Mucosa of descending colon (tissue), 3 donors: ENCODE results near the gene DNAI2. TPM values are rescaled to one million over a fixed set of nuclear protein-coding genes. Genes with fewer than 3 reads are reported as not detected.

Experiments used
- ATAC-seq: fragments of 200-7000 bp; cut with Tn5 transposase; one replicate; pipeline ENCODE4 v1.9.1; 2020; ENCODE audit warnings: mild to moderate bottlenecking, moderate library complexity
- DNase-seq, 3 donors: peaks; one replicate each; pipeline ENCODE4 v3.0.0-alpha.2; 2020
- H3K36me3 ChIP-seq: fragments of 200-600 bp; one replicate; pipeline ENCODE4 v1.8.0; 2021; ENCODE audit warnings: low read depth, mild to moderate bottlenecking
- H3K4me1 ChIP-seq: fragments of 200-600 bp; one replicate; pipeline ENCODE4 v1.8.0; 2021; ENCODE audit warnings: low read depth, mild to moderate bottlenecking
- H3K4me3 ChIP-seq: fragments of 200-600 bp; one replicate; pipeline ENCODE4 v1.8.0; 2021; ENCODE audit warnings: mild to moderate bottlenecking
- H3K9me3 ChIP-seq: fragments of 200-600 bp; one replicate; pipeline ENCODE4 v1.8.0; 2021; ENCODE audit warnings: mild to moderate bottlenecking
- CTCF ChIP-seq: fragments of 200-600 bp; IDR thresholded peaks from one replicate; pipeline ENCODE4 v1.8.0; 2022; ENCODE audit warnings: antibody characterized with exemption, mild to moderate bottlenecking
- intact Hi-C, 2 donors: fragments of 100-400 bp; cut with DNase I in 1 of 2; cut with micrococcal nuclease in 1 of 2; formaldehyde crosslinking; loops; one replicate each; pipeline versions ENCODE4 v1.11.0 to v1.11.1; 2022; cut with DNase I, micrococcal nuclease
- total RNA-seq, 3 donors: library from RNA; stranded (reverse); fragmentation: NEBNext Ultra II Directional in 2 of 3; extraction: Animal tissue kit (Norgen Biotek cat#: 25700) in 2 of 3; gene quantifications; one replicate each; pipeline versions ENCODE4 v1.2.1 to v1.2.4, GENCODE V29; 2021 to 2023
- donor health status: DM: no; HTN: no; CAD: no; lungs with moderate emphysema.
- donor health status: DM: no; HTN: no; CAD: no.
- donor health status: DM: no; HTN: yes; CAD: no.

The DNAI2 gene
- total RNA-seq, 3 donors from 2014 or later = not detected

GRCh38 chr17:74335529-74336062 is 61.6 kb downstream of the DNAI2 start:
- DNase-seq = no peak
- no peak for TF ChIP-seq CTCF
- Histone ChIP-seq H3K4me1 (no peaks in the 10 kb centered on the region), H3K36me3 (no peaks in the 10 kb centered on the region), H3K9me3 (no peaks in the 10 kb centered on the region), H3K4me3 (no peak overlapping the region)
- intact Hi-C loops = no loop called here
- no peak for ATAC-seq

DNA sequence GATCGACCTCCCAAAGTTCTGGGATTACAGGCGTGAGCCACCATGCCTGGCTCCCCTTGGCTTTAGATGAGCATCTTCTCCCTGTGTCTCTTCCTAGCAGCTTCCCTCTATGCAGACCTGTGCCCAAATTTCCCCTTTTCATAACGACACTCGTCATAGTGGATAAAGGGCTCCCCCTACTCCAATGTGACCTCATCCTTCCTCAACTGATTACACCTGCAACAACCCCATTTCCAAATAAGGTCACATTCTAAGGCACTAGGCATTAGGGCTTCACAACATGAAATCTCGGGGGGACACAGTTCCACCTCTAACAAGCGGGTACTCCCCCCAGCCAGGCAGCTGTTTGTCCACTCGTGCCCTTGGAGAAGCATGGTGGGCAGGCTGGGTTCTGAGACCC is 62.3 kb downstream of the DNAI2 start:
- H3K9me3 ChIP-seq = no peaks in the 10 kb centered on the region
- ATAC-seq (no peak), DNase-seq (no peak)
- no peak for TF ChIP-seq CTCF
- H3K36me3 ChIP-seq = no peaks in the 10 kb centered on the region
- no peak overlapping the region for H3K4me3 ChIP-seq
- no peaks in the 10 kb centered on the region for H3K4me1 ChIP-seq
- intact Hi-C loops = no loop called here

GRCh38 chr17:74337834-74338500 is 63.9 kb downstream of the DNAI2 start:
- H3K4me1 ChIP-seq = no peaks in the 10 kb centered on the region
- ATAC-seq = peak; percentile 16
- intact Hi-C loops = no loop called here

GRCh38 chr17:74339537-74340195 is 65.6 kb downstream of the DNAI2 start:
- Histone ChIP-seq H3K4me1 (no peaks in the 10 kb centered on the region), H3K4me3 (no peak overlapping the region), H3K36me3 (no peaks in the 10 kb centered on the region), H3K9me3 (no peaks in the 10 kb centered on the region)
- ATAC-seq (no peak), DNase-seq (peak in 1 of 3 donors; percentile 19)
- no peak for TF ChIP-seq CTCF
- intact Hi-C loops = no loop called here

More at GRCh38 chr17:74337834-74338500, 63.9 kb downstream of the DNAI2 start:
- DNase-seq = no peak
- TF ChIP-seq CTCF = no peak
- Histone ChIP-seq H3K36me3 (no peaks in the 10 kb centered on the region), H3K9me3 (no peaks in the 10 kb centered on the region), H3K4me3 (no peak overlapping the region)

GRCh38 chr17:74340470-74341023 is 66.5 kb downstream of the DNAI2 start:
- DNase-seq (no peak), ATAC-seq (peak; percentile 49)
- H3K4me1 ChIP-seq = no peaks in the 10 kb centered on the region
- H3K36me3 ChIP-seq = no peaks in the 10 kb centered on the region
- intact Hi-C loops = no loop called here
- no peak overlapping the region for H3K4me3 ChIP-seq
- no peak for TF ChIP-seq CTCF
- H3K9me3 ChIP-seq = no peaks in the 10 kb centered on the region
